BLaER1 treated with 17β-estradiol and CSF1 and Interleukin-3, amounts not matched to agents 10 nM and 100 nM (cell line): ENCODE measurements around the gene DOCK10.

Source experiments
- H3K27ac ChIP-seq, 11 experiments: shearing (Covaris generic); formaldehyde crosslinking; 2 replicates each; pipeline ENCODE4 v1.8.1; 2022
- H3K27me3 ChIP-seq, 11 experiments: shearing (Covaris generic); formaldehyde crosslinking; 2 replicates each; pipeline ENCODE4 v1.8.1; 2022
- H3K36me3 ChIP-seq, 11 experiments: shearing (Covaris generic); formaldehyde crosslinking; 2 replicates each; pipeline ENCODE4 v1.8.1; 2022
- H3K4me1 ChIP-seq, 10 experiments: shearing (Covaris generic); formaldehyde crosslinking; 2 replicates each; pipeline ENCODE4 v1.8.1; 2022
- H3K4me2 ChIP-seq, 11 experiments: shearing (Covaris generic); formaldehyde crosslinking; 2 replicates each; pipeline ENCODE4 v1.8.1; 2022
- H3K4me3 ChIP-seq, 10 experiments: shearing (Covaris generic); formaldehyde crosslinking; 2 replicates each; pipeline ENCODE4 v1.8.1; 2022
- H3K9ac ChIP-seq, 11 experiments: shearing (Covaris generic); formaldehyde crosslinking; 2 replicates each; pipeline ENCODE4 v1.8.1; 2022
- H3K9me3 ChIP-seq, 11 experiments: shearing (Covaris generic); formaldehyde crosslinking; replicated peaks in 1 of 11; 2 replicates each; pipeline ENCODE4 v1.8.1; 2022
- H4K20me1 ChIP-seq, 11 experiments: shearing (Covaris generic); formaldehyde crosslinking; 2 replicates each; pipeline ENCODE4 v1.8.1; 2022
- Cebpa-rat ChIP-seq, 11 experiments: shearing (Covaris generic); IDR thresholded peaks; 2 replicates each; pipeline ENCODE4 v1.8.1; 2022

The DOCK10 gene

GRCh38 chr2:224941960-224942359 lies 100.3 kb downstream of the DOCK10 start:
- Histone ChIP-seq H3K36me3 (peaks cover 0 to 14% (median 2%) of the 10 kb centered on the region in 11 experiments; a peak in 6 of 22 replicates), H3K9ac (peak overlapping the region in 10 of 11 experiments; percentile 23 to 94 (median 52); a peak in 19 of 22 replicates), H3K27ac (peak overlapping the region in 10 of 11 experiments; percentile 7 to 98 (median 95); a peak in 18 of 22 replicates), H3K27me3 (no peaks in the 10 kb centered on the region), H3K9me3 (no peaks in the 10 kb centered on the region), H4K20me1 (peaks cover 0 to 45% (median 30%) of the 10 kb centered on the region in 11 experiments; a peak in 12 of 22 replicates), H3K4me3 (peak overlapping the region in 9 of 10 experiments; percentile 11 to 83 (median 45); a peak in 15 of 20 replicates), H3K4me2 (peak overlapping the region; percentile 77 to 99 (median 90)), H3K4me1 (peaks cover 60 to 82% (median 75%) of the 10 kb centered on the region in 10 experiments)
- no peak for TF ChIP-seq Cebpa-rat (IDR thresholded peaks at IDR 0.05)

DNA sequence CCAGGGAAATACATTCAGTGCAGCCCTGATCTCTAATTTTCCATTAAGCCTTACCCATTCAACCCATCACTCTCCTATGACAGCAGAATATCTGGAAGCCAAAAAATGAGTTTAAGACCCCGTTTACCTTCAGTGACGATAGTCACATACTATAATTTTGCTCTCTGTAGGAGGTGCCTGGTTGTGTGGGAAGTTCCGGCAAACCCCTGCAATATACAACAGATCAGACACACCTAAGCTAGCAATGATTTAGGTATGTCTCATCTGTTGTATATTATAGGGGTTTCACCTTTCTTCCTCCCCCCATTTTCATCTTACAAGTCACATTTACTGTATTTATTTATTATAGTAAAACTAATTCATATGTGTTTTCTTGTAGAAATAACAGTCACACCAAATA lies 101.7 kb downstream of the DOCK10 start:
- Histone ChIP-seq H4K20me1 (peaks cover 0 to 58% (median 44%) of the 10 kb centered on the region in 11 experiments; a peak in 12 of 22 replicates), H3K27ac (peak overlapping the region in 7 of 11 experiments; percentile 68 to 98 (median 74); a peak in 14 of 22 replicates), H3K9ac (no peak overlapping the region), H3K36me3 (peaks cover 0 to 23% (median 12%) of the 10 kb centered on the region in 11 experiments; a peak in 17 of 22 replicates), H3K27me3 (no peaks in the 10 kb centered on the region), H3K4me2 (peak overlapping the region; percentile 54 to 95 (median 89)), H3K4me1 (peaks cover 64 to 82% (median 78%) of the 10 kb centered on the region in 10 experiments), H3K9me3 (no peaks in the 10 kb centered on the region), H3K4me3 (0 out of 20 replicates have a peak overlapping the region, but pooled peaks of 1 of the 10 experiments have one; percentile 11)
- TF ChIP-seq Cebpa-rat (IDR thresholded peaks at IDR 0.05) = no peak

- peak overlapping the region in 10 of 11 experiments; percentile 52 to 98 (median 70); a peak in 20 of 22 replicates for H3K27ac ChIP-seq
- no peaks in the 10 kb centered on the region for H3K27me3 ChIP-seq
- H3K36me3 ChIP-seq = peaks cover 0 to 42% (median 27%) of the 10 kb centered on the region in 11 experiments; a peak in 19 of 22 replicates
- H3K9ac ChIP-seq = peak overlapping the region; percentile 8 to 62 (median 50); a peak in 19 of 22 replicates
- peak overlapping the region in 5 of 10 experiments; percentile 0 to 36 (median 9); a peak in 3 of 20 replicates for H3K4me3 ChIP-seq
- H3K4me1 ChIP-seq = peaks cover 59 to 81% (median 73%) of the 10 kb centered on the region in 10 experiments
- peak overlapping the region; percentile 60 to 95 (median 89) for H3K4me2 ChIP-seq
- H3K9me3 ChIP-seq = no peaks in the 10 kb centered on the region
- TF ChIP-seq Cebpa-rat (IDR thresholded peaks at IDR 0.05) = peak in 1 of 11 experiments; percentile 44; a peak in 1 of 22 replicates
- H4K20me1 ChIP-seq = peaks cover 0 to 77% (median 62%) of the 10 kb centered on the region in 11 experiments; a peak in 15 of 22 replicates
These were observed 103.6 kb downstream of the DOCK10 start for GRCh38 chr2:224938651-224939182.

- Histone ChIP-seq H4K20me1 (peaks cover 0 to 84% (median 70%) of the 10 kb centered on the region in 11 experiments; a peak in 16 of 22 replicates), H3K9me3 (no peaks in the 10 kb centered on the region), H3K36me3 (peaks cover 0 to 49% (median 35%) of the 10 kb centered on the region in 11 experiments; a peak in 19 of 22 replicates), H3K27me3 (no peaks in the 10 kb centered on the region), H3K4me1 (peaks cover 58 to 81% (median 67%) of the 10 kb centered on the region in 10 experiments), H3K4me2 (peak overlapping the region; percentile 60 to 95 (median 89)), H3K9ac (peak overlapping the region in 8 of 11 experiments; percentile 14 to 62 (median 53); a peak in 9 of 22 replicates), H3K27ac (peak overlapping the region in 10 of 11 experiments; percentile 52 to 98 (median 70); a peak in 20 of 22 replicates), H3K4me3 (peak overlapping the region in 3 of 10 experiments; percentile 12 to 36 (median 13); a peak in 2 of 20 replicates)
- no peak for TF ChIP-seq Cebpa-rat (IDR thresholded peaks at IDR 0.05)
These were observed 104.4 kb downstream of the DOCK10 start for GRCh38 chr2:224937887-224938286.

DNA sequence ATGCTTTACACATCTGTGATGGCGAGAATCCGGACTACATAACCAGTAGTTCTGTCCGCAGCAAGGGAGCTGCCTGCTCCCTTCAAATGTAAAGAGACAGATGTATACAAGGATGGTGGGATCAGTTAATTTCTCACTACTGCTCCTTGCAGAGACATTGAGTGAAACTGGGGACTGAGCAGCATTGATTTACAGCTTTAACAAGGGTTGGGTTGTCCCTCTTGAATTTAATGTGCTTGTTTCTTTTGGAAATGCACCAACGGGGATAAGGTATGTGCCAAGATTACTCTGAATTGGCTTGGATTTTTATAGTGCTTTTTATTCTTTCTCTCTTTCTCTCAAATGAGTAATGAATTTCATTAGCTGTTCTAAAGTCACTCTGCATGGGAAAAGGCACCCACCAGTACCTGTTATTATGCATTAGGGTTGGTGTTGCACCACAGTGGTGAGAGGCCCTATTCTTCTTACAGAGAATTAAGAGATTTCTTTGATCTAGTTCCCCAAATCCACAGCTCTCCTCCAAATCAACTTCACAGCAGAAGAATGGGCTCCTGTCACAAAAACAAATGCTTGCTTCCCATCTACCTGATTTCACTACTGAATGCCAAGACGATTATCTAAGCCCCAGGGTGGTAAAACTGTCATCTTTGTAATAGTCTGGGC lies 107.6 kb downstream of the DOCK10 start:
- H3K36me3 ChIP-seq = peaks cover 14 to 71% (median 64%) of the 10 kb centered on the region in 11 experiments
- H4K20me1 ChIP-seq = peaks cover 5 to 91% (median 71%) of the 10 kb centered on the region in 11 experiments; a peak in 17 of 22 replicates
- H3K27me3 ChIP-seq = no peaks in the 10 kb centered on the region
- no peak overlapping the region for H3K27ac ChIP-seq
- H3K9me3 ChIP-seq = peaks cover 0 to 4% (median 0%) of the 10 kb centered on the region in 11 experiments; a peak in 1 of 22 replicates
- peaks cover 30 to 81% (median 53%) of the 10 kb centered on the region in 10 experiments for H3K4me1 ChIP-seq
- no peak for TF ChIP-seq Cebpa-rat (IDR thresholded peaks at IDR 0.05)
- no peak overlapping the region for H3K4me3 ChIP-seq
- H3K4me2 ChIP-seq = 0 out of 22 replicates have a peak overlapping the region, but pooled peaks of 3 of the 11 experiments have one; percentile 3 to 11 (median 3)
- no peak overlapping the region for H3K9ac ChIP-seq

GRCh38 chr2:224933431-224933830 lies 108.8 kb downstream of the DOCK10 start:
- peaks cover 25 to 83% (median 76%) of the 10 kb centered on the region in 11 experiments for H3K36me3 ChIP-seq
- TF ChIP-seq Cebpa-rat (IDR thresholded peaks at IDR 0.05) = no peak
- peaks cover 25 to 81% (median 53%) of the 10 kb centered on the region in 10 experiments for H3K4me1 ChIP-seq
- peaks cover 5 to 98% (median 71%) of the 10 kb centered on the region in 11 experiments; a peak in 17 of 22 replicates for H4K20me1 ChIP-seq
- H3K4me3 ChIP-seq = no peak overlapping the region
- peaks cover 0 to 4% (median 0%) of the 10 kb centered on the region in 11 experiments; a peak in 1 of 22 replicates for H3K9me3 ChIP-seq
- no peak overlapping the region for H3K9ac ChIP-seq
- H3K27me3 ChIP-seq = no peaks in the 10 kb centered on the region
- peak overlapping the region in 5 of 11 experiments; percentile 1 to 97 (median 21); a peak in 5 of 22 replicates for H3K4me2 ChIP-seq
- H3K27ac ChIP-seq = no peak overlapping the region; a peak in 1 of 22 replicates

GRCh38 chr2:224932522-224932921 lies 109.7 kb downstream of the DOCK10 start:
- peaks cover 5 to 100% (median 72%) of the 10 kb centered on the region in 11 experiments; a peak in 17 of 22 replicates for H4K20me1 ChIP-seq
- peak overlapping the region in 5 of 11 experiments; percentile 1 to 97 (median 21); a peak in 5 of 22 replicates for H3K4me2 ChIP-seq
- H3K36me3 ChIP-seq = peaks cover 30 to 92% (median 85%) of the 10 kb centered on the region in 11 experiments
- H3K9ac ChIP-seq = no peak overlapping the region
- peaks cover 25 to 81% (median 53%) of the 10 kb centered on the region in 10 experiments for H3K4me1 ChIP-seq
- H3K4me3 ChIP-seq = no peak overlapping the region
- H3K27ac ChIP-seq = no peak overlapping the region; a peak in 1 of 22 replicates
- TF ChIP-seq Cebpa-rat (IDR thresholded peaks at IDR 0.05) = no peak
- peaks cover 0 to 4% (median 0%) of the 10 kb centered on the region in 11 experiments; a peak in 1 of 22 replicates for H3K9me3 ChIP-seq
- no peaks in the 10 kb centered on the region for H3K27me3 ChIP-seq

DNA sequence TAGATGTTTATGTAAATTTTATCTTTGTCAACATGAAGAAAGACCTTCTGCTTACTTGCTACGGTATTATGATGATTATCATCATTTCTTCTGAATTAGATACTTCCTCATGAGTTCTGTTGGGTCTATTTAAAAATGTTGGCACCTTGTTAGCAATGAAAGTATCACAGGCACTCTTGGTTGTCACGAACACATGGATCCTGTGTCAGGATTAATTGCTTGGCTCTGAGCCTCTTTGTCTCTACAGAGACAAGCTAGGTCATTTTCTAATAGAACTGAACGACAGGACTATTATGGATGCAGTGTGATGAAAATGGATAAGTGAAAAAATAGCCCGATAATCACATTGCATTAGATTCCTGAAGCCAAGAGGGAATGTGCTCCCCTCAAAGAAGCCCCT lies 110.3 kb downstream of the DOCK10 start:
- peaks cover 30 to 97% (median 90%) of the 10 kb centered on the region in 11 experiments for H3K36me3 ChIP-seq
- no peak for TF ChIP-seq Cebpa-rat (IDR thresholded peaks at IDR 0.05)
- H3K9ac ChIP-seq = no peak overlapping the region
- H3K4me3 ChIP-seq = no peak overlapping the region
- peaks cover 5 to 100% (median 77%) of the 10 kb centered on the region in 11 experiments; a peak in 17 of 22 replicates for H4K20me1 ChIP-seq
- H3K27ac ChIP-seq = no peak overlapping the region; a peak in 1 of 22 replicates
- H3K4me2 ChIP-seq = peak overlapping the region in 5 of 11 experiments; percentile 1 to 97 (median 21); a peak in 6 of 22 replicates
- peaks cover 25 to 81% (median 53%) of the 10 kb centered on the region in 10 experiments for H3K4me1 ChIP-seq
- no peaks in the 10 kb centered on the region for H3K27me3 ChIP-seq
- H3K9me3 ChIP-seq = peaks cover 0 to 4% (median 0%) of the 10 kb centered on the region in 11 experiments; a peak in 1 of 22 replicates
